ENCODE data around the gene TERT. TPM values are rescaled to one million over a fixed set of nuclear protein-coding genes. Genes with fewer than 3 reads are reported as not detected.
"Not testable (repeated sequence)": the region's sequence is repeated elsewhere in the genome, so short reads cannot be mapped to it uniquely, and the experiment has no call there.

TERT gene
- total RNA-seq, 1 donor from 2014 or later: not detected

GRCh38 chr5:1268666-1269065, 26.2 kb downstream of the TERT start:
- H3K27ac Mint-ChIP-seq (ENCODE audit: unreplicated experiment): no peak overlapping the region
- no peaks in the 10 kb centered on the region for H3K4me1 Mint-ChIP-seq (ENCODE audit: low read depth)
- no peaks in the 10 kb centered on the region for H3K9me3 Mint-ChIP-seq (ENCODE audit: low read depth)
- no peak for DNase-seq (ENCODE audit: low spot score)
- no peak for TF ChIP-seq CTCF (IDR thresholded peaks at IDR 0.05)
- H3K4me3 Mint-ChIP-seq (ENCODE audit: unreplicated experiment): no peak overlapping the region
- H3K36me3 Mint-ChIP-seq (ENCODE audit: low read depth): no peaks in the 10 kb centered on the region
- H3K27me3 Mint-ChIP-seq (ENCODE audit: low read depth): peaks cover 11% of the 10 kb centered on the region

GRCh38 chr5:1268056-1268455, 26.8 kb downstream of the TERT start:
- H3K9me3 Mint-ChIP-seq (ENCODE audit: low read depth): no peaks in the 10 kb centered on the region
- H3K36me3 Mint-ChIP-seq (ENCODE audit: low read depth): no peaks in the 10 kb centered on the region
- TF ChIP-seq CTCF (IDR thresholded peaks at IDR 0.05): no peak
- peak; percentile 84 for DNase-seq (ENCODE audit: low spot score)
- H3K4me1 Mint-ChIP-seq (ENCODE audit: low read depth): no peaks in the 10 kb centered on the region
- H3K27ac Mint-ChIP-seq (ENCODE audit: unreplicated experiment): no peak overlapping the region
- H3K4me3 Mint-ChIP-seq (ENCODE audit: unreplicated experiment): no peak overlapping the region
- H3K27me3 Mint-ChIP-seq (ENCODE audit: low read depth): peaks cover 11% of the 10 kb centered on the region

- not testable (repeated sequence) for H3K4me1 Mint-ChIP-seq (ENCODE audit: low read depth); H3K36me3 Mint-ChIP-seq (ENCODE audit: low read depth); H3K9me3 Mint-ChIP-seq (ENCODE audit: low read depth); H3K4me3 Mint-ChIP-seq (ENCODE audit: unreplicated experiment); DNase-seq (ENCODE audit: low spot score); H3K27ac Mint-ChIP-seq (ENCODE audit: unreplicated experiment)
- peaks cover 13% of the 10 kb centered on the region for H3K27me3 Mint-ChIP-seq (ENCODE audit: low read depth)
Measured at GRCh38 chr5:1267464-1267863, 27.4 kb downstream of the TERT start.

GRCh38 chr5:1266791-1267190, 28.1 kb downstream of the TERT start:
- no peaks in the 10 kb centered on the region for H3K36me3 Mint-ChIP-seq (ENCODE audit: low read depth)
- DNase-seq (ENCODE audit: low spot score): no peak
- no peaks in the 10 kb centered on the region for H3K4me1 Mint-ChIP-seq (ENCODE audit: low read depth)
- H3K4me3 Mint-ChIP-seq (ENCODE audit: unreplicated experiment): no peak overlapping the region
- no peak for TF ChIP-seq CTCF (IDR thresholded peaks at IDR 0.05)
- H3K27me3 Mint-ChIP-seq (ENCODE audit: low read depth): peaks cover 19% of the 10 kb centered on the region
- H3K27ac Mint-ChIP-seq (ENCODE audit: unreplicated experiment): no peak overlapping the region
- no peaks in the 10 kb centered on the region for H3K9me3 Mint-ChIP-seq (ENCODE audit: low read depth)

- no peak overlapping the region for H3K4me3 Mint-ChIP-seq (ENCODE audit: unreplicated experiment)
- no peaks in the 10 kb centered on the region for H3K36me3 Mint-ChIP-seq (ENCODE audit: low read depth)
- no peak for TF ChIP-seq CTCF (IDR thresholded peaks at IDR 0.05)
- no peak for DNase-seq (ENCODE audit: low spot score)
- no peaks in the 10 kb centered on the region for H3K9me3 Mint-ChIP-seq (ENCODE audit: low read depth)
- no peaks in the 10 kb centered on the region for H3K4me1 Mint-ChIP-seq (ENCODE audit: low read depth)
- no peak overlapping the region for H3K27ac Mint-ChIP-seq (ENCODE audit: unreplicated experiment)
- H3K27me3 Mint-ChIP-seq (ENCODE audit: low read depth): peaks cover 25% of the 10 kb centered on the region
Measured at GRCh38 chr5:1265461-1266455, 29.1 kb downstream of the TERT start.
